ENCODE results near the gene FBLN5.
"Not testable (repeated sequence)": the region's sequence is repeated elsewhere in the genome, so short reads cannot be mapped to it uniquely, and the experiment has no call there.

FBLN5 gene

DNA sequence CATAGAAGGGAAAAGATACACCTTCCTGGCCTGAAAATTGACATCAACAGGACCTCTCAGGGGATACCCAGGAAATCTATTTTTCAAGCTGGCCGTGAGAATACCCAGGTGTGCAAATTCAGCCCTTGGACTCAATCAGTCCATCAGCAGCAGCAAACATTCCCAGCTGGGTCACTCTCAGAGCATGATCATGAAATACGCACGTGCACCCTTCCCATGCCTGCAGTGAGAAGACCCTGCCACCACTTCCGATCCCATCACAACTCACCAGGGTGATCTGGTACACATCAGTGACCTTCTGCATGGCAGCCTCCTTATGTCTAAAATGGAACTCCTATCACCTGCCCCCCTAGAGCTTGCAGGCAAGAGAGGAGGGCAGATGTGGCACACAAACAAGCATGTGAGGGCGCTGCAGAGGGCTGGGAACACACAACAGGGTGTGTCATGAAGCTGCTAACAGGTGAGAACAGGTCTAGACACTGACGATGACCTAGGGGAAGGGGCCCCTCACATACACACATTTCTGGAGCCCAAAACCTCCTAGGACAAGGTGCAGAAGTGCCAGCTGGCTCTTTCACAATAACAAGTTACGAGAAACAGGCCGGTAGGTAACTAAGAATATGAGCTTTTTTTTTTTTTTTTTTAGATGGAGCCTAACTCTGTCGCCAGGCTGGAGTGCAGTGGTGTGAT lies 42.4 kb downstream of the FBLN5 start:
- DNase-seq (ENCODE audit: low spot score): no peak

DNA sequence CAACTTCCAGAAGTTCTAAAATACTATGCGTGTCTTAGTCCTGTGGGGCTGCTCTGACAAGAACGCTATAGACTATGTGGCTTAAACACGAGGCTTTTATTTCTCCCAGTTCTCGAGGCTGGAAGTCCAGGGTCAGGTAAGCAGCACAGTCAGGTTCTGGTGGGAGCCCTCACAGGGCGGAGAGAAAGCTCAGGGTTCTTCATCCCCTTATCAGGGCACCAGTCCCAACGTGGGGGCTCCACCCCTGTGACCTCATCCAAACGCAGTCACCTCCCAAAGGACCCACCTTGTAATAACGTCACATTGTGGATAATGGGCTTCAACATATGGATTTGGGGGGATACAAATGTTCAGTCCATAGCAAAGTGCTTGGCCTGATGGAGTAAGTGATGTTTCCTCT lies 43.0 kb downstream of the FBLN5 start:
- no peak for DNase-seq (ENCODE audit: low spot score)

DNA sequence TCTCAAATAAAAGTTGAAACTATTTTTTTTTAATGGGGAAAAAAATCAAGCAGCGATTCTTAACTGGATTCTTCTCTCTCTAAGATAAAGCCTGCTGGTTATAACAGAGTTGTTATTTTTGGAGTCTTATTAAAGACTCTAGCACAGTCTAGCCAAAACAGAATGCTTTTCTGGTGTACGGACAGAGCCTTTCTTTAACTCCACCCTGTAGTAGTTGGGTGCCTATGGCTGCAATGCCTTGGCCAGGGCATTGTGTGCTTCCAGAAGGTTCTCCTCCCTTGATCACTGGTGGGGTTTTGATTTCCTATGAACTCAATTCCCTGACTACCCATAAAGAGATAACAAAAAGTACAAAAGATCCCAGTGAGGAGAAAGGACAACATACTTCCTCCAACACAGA lies 44.4 kb downstream of the FBLN5 start:
- no peak for DNase-seq (ENCODE audit: low spot score)

- DNase-seq (ENCODE audit: low spot score): no peak
Observed at GRCh38 chr14:91902336-91902735, 45.2 kb downstream of the FBLN5 start.

DNA sequence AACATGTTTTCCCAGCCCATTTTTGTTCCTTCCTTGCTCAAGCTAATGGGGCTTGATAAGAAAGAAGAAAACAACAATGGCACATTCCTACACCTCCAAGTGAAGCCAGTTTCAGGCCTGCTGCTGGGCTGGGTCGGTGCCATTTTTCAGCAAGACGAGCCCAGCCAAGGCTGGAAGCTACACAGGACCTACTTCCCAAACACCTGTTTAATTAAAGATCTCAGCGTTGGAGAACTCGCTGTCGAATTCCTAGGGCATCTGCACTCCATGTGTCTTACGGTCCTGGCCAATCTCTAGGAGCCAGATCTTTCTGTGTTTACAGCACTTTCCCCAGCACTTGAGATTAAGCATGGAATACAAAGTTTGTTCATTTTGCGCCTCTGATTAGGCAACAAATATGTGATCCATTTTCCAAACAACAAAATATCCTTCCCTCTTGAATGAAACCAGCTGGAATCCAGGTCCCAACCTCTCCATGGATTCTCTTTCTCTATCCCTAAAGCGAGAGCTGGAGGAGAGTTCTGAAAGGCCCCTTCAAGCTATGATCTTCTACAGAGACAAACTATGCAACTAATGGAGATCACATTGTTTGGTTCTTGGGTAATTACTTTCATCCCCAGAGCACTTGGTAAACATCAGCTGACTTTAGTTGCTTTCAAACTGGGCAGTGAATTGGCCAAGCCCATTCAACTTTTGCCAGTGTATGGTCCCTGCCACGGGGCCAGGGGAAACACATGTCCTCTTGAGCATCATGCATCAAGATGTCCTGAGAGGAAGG lies 45.9 kb downstream of the FBLN5 start:
- no peak for DNase-seq (ENCODE audit: low spot score)

DNA sequence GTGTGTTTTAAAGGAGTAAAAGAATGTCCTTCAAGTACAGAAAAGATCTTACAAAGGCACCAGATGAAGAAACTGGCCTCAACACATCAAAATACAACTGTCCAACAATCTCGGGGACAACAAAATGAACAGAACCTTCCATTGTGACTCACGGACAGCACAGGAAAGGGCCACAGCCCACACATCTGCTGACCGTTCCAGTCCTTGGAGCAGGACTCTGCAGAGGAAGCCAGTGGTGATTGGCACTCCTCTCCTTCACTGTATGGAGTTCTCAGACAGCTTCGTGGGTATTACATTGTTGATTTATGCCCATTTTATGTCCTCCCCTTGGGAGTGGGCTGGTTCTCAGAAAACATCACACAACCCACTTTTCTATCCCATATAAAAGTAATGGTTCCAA lies 47.7 kb downstream of the FBLN5 start:
- no peak for DNase-seq (ENCODE audit: low spot score)

DNA sequence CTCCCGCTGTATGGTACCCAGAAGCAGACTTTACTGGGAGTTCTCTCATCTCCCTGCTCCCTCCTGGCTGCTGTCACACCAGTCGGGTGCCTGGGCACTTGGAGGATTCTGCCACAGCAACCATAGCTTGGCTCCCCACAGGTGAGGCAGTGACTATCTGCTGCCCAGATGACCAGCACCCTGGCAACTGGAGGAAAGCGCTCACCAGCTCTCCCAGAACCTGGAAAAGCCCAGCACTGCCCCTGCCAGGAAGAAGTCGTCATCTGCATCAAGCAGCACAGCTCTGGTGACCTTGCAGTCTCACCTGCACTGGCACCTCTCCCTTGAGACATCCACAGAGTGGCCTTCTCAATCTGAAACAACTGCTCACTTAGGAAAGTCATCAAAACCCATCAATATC lies 48.3 kb downstream of the FBLN5 start:
- peak; percentile 35 for DNase-seq (ENCODE audit: low spot score)

- no peak for DNase-seq (ENCODE audit: low spot score)
Observed at GRCh38 chr14:91898372-91898771, 49.1 kb downstream of the FBLN5 start.

- DNase-seq (ENCODE audit: low spot score): not testable (repeated sequence)
Observed at GRCh38 chr14:91897716-91898115, 49.8 kb downstream of the FBLN5 start.

DNA sequence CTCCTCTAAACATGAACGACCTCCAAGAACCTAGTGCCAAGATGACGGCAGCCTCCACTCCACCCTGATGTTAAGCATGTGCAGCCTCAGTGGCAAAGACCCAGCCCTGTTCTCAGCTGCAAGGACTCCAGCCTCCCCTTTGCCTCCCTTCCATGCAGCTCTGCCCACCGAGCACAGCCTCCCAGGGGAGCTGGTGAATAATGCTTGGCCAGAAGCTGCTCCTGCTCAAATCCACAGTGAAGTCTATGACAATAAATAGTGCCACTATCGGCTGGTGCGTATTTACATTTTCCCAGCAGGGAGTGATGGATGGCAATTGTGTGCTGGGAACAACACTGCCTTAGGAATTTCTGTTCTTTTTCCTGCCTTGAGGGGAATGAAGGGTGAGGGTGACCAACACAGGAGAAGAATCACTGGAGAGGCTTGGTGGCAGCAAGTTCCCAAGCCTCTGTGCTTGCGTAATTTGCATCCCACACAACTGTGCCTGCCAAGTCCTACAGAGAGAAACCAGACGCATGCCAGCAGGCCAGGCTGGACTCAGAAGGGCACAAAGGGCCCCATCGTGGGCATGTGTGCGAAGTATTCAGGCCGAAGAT lies 50.3 kb downstream of the FBLN5 start:
- peak; percentile 35 for DNase-seq (ENCODE audit: low spot score)

- DNase-seq (ENCODE audit: low spot score): no peak
Observed at GRCh38 chr14:91896419-91896818, 51.1 kb downstream of the FBLN5 start.

DNA sequence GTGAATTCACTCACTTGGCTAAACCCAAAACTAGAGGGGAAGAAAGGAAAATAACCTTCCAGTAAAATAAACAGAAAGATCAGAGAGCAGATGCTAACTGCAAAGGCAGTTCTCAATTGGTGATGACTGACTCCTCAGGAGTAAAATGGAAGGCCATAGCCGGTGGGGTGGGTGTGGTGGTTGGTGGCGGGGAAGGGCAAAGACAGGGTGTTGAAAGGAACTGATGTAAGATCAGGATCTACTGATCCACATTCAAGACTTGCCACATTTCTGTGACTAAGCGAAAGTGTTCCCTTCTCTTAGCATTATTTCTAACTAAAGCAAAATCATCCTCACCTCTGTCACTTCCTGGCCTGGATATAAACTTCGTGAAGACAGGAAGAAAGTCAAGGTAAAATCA lies 53.8 kb downstream of the FBLN5 start:
- no peak for DNase-seq (ENCODE audit: low spot score)

- DNase-seq (ENCODE audit: low spot score): peak; percentile 80
Observed at GRCh38 chr14:91893007-91893406, 54.5 kb downstream of the FBLN5 start.

GRCh38 chr14:91891721-91892220 lies 55.7 kb downstream of the FBLN5 start:
- no peak for DNase-seq (ENCODE audit: low spot score)

- DNase-seq (ENCODE audit: low spot score): no peak
Observed at GRCh38 chr14:91891101-91891500, 56.4 kb downstream of the FBLN5 start.

DNA sequence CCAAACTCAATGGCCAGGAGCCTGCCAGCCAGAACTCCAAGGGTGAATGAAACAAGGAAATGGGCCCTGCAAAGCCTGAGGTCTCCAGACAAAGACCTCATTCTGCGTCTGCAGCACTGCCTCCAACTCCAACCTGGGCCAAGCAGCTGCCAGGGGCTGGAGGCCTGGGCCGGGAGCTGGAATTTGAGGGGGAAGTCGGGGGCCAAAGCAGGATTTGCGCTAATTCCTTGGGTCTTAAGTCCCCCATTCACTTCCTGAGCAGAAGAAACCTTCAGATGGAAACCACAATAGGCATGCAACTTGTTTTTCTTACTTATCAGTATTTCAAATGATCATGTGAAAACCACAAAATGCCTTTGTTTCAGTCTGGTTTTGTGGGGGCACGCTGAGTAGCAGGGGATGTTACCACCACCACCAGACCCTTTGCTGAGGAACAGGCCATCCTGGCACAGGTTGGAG lies 57.2 kb downstream of the FBLN5 start:
- no peak for DNase-seq (ENCODE audit: low spot score)

DNA sequence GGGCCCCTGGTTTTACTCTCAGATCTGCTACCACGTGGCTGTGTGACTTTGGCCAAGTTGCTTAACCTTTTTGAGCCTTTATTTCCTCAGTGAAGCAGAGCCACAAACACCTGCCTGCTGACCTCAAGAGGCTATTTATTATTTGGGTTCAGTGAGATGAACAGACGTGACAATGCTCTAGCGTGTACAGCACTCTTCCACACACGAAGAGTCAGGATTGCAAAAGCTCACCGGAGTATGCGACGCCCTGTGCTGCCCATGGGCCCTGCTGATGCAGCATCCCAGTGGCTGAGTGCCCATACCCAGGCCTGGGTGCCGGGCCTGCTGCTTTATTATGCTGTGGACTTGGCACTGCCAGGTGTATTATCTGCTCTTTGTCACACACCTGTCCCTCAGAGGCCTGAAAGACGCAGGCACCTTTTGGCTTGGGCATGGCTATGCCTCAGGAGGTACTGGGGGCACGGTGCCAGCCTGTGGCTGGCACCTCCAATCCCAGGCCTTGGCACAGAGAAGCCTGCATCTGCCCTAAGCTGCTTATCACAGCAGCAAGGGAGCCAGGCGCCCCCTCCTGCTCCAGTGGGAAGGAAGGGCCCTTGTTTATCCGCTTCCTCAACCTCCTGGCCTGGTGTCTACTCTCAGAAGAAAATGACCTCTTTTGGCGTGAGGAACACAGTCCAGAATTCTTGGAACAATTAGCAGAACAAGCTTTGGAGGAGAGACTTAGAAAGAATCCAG lies 57.9 kb downstream of the FBLN5 start:
- DNase-seq (ENCODE audit: low spot score): no peak

- DNase-seq (ENCODE audit: low spot score): no peak
Observed at GRCh38 chr14:91888641-91889476, 58.6 kb downstream of the FBLN5 start.

DNA sequence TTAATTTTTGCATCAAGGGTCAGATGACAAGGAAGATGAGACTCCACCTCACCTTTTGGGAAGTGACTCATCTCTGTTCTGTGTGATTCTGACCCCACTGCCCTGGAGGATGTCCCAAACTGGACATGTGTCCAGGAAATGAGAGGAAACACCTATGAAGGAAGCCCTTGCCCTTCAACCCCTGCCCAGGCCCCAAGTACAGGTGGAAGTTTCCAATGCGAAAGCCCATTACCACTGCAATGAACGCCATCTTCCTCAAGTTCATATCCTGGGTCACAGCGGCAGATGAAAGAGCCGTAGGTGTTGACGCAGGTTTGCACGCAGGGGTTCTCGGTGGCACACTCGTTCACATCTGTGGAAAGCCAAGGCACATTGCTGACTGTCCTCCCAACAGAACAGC lies 60.5 kb downstream of the FBLN5 start:
- no peak for DNase-seq (ENCODE audit: low spot score)

GRCh38 chr14:91885839-91886238 lies 61.7 kb downstream of the FBLN5 start:
- no peak for DNase-seq (ENCODE audit: low spot score)

GRCh38 chr14:91885113-91885712 lies 62.3 kb downstream of the FBLN5 start:
- DNase-seq (ENCODE audit: low spot score): no peak

All from iPS-NIHi11 (cell line).